Cardiac muscle cell (in vitro differentiated cells and primary cell): Measurements from ENCODE around the gene FBXO36. TPM values are rescaled to one million over a fixed set of nuclear protein-coding genes. Genes with fewer than 3 reads are reported as not detected.

Source experiments
- DNase-seq, 2 donors: peaks; one replicate each; pipeline versions ENCODE4 v3.0.0 to v3.0.0-alpha.2; 2010 to 2017; ENCODE audit warnings: low read depth in 1 of 2, low spot score in 1 of 2
- H3K27ac ChIP-seq: fragments of 200-600 bp; sonication (generic); 2 replicates; pipeline ENCODE4 v1.5.1; 2016
- H3K27me3 ChIP-seq: fragments of 200-600 bp; sonication (generic); 2 replicates; pipeline ENCODE4 v1.6.0; 2016; ENCODE audit warnings: control low read depth
- H3K36me3 ChIP-seq: fragments of 200-600 bp; sonication (generic); 2 replicates; pipeline ENCODE4 v1.5.1; 2016; ENCODE audit warnings: control low read depth
- H3K4me1 ChIP-seq: fragments of 200-600 bp; sonication (generic); 2 replicates; pipeline ENCODE4 v1.8.1; 2017; ENCODE audit warnings: low read depth, mild to moderate bottlenecking, mixed run types
- H3K4me3 ChIP-seq: fragments of 200-600 bp; sonication (generic); 2 replicates; pipeline ENCODE4 v1.5.1; 2016; ENCODE audit warnings: mild to moderate bottlenecking
- H3K9me3 ChIP-seq: fragments of 200-600 bp; sonication (generic); 2 replicates; pipeline ENCODE4 v1.5.1; 2017; ENCODE audit warnings: low read depth, mild to moderate bottlenecking, control low read depth
- polyA plus RNA-seq: library from polyadenylated mRNA; unstranded; fragments of >200 nt; fragmentation: Nextera tagmentation; extraction: Ambion mirVana; gene quantifications from 2 replicates; pipeline ENCODE4 v1.2.1, GENCODE V29; 2016
- total RNA-seq: library from RNA; depleted of rRNA; stranded (reverse); fragments of >200 nt; gene quantifications from 2 replicates; pipeline ENCODE4 v1.2.3, GENCODE V29; 2016
- TF ChIP-seq, protein P1 (sequence below): IDR thresholded peaks from 2 replicates; pipeline ENCODE4 v1.5.1; 2012; ENCODE audit warnings: low read depth, mild to moderate bottlenecking, low read length

FBXO36 gene
- total and polyA plus RNA-seq, 2 experiments from 2014 or later: 4.8 to 5.7 TPM

- Histone ChIP-seq H3K4me1 (peaks cover 4% of the 10 kb centered on the region), H3K36me3 (no peaks in the 10 kb centered on the region), H3K27me3 (no peaks in the 10 kb centered on the region), H3K4me3 (no peak overlapping the region), H3K9me3 (no peaks in the 10 kb centered on the region), H3K27ac (no peak overlapping the region)
- TF ChIP-seq, protein P1, sequence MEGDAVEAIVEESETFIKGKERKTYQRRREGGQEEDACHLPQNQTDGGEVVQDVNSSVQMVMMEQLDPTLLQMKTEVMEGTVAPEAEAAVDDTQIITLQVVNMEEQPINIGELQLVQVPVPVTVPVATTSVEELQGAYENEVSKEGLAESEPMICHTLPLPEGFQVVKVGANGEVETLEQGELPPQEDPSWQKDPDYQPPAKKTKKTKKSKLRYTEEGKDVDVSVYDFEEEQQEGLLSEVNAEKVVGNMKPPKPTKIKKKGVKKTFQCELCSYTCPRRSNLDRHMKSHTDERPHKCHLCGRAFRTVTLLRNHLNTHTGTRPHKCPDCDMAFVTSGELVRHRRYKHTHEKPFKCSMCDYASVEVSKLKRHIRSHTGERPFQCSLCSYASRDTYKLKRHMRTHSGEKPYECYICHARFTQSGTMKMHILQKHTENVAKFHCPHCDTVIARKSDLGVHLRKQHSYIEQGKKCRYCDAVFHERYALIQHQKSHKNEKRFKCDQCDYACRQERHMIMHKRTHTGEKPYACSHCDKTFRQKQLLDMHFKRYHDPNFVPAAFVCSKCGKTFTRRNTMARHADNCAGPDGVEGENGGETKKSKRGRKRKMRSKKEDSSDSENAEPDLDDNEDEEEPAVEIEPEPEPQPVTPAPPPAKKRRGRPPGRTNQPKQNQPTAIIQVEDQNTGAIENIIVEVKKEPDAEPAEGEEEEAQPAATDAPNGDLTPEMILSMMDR: no peak
- DNase-seq: no peak
These were observed 2.9 kb downstream of the FBXO36 start for GRCh38 chr2:229925201-229925600.

DNA sequence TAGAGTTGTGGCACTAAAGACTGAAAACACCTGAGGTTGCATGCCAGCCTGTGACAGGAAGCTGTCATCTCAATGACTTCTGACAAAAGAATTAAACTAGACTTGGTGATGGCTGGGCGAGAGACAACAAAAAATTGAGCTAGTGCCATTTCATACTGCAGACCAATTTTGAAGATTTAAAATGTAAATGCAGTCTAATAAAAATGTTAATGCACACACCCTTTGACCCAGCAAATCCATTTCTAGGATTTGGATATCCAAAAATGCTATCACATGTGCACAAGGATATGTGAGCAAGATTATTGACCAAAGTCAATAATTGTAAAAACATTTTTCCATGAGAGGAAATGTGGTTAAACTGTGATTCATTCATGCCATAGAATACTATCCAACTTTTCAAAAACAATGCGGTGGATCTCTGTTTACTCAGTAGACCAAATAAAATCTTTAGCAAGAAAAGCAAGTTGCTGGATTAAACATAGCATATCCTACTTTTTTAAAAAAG is 5.6 kb downstream of the FBXO36 start:
- TF ChIP-seq, protein P1: no peak
- DNase-seq: peak in 1 of 2 donors; percentile 13
- no peak overlapping the region for H3K27ac ChIP-seq
- H3K9me3 ChIP-seq: no peaks in the 10 kb centered on the region
- no peaks in the 10 kb centered on the region for H3K36me3 ChIP-seq
- H3K4me1 ChIP-seq: peaks cover 4% of the 10 kb centered on the region
- H3K27me3 ChIP-seq: no peaks in the 10 kb centered on the region
- no peak overlapping the region for H3K4me3 ChIP-seq

- H3K27ac ChIP-seq: no peak overlapping the region
- no peak overlapping the region for H3K4me3 ChIP-seq
- no peaks in the 10 kb centered on the region for H3K9me3 ChIP-seq
- no peak for DNase-seq
- no peaks in the 10 kb centered on the region for H3K36me3 ChIP-seq
- H3K4me1 ChIP-seq: no peaks in the 10 kb centered on the region
- H3K27me3 ChIP-seq: no peaks in the 10 kb centered on the region
- TF ChIP-seq, protein P1: no peak
These were observed 8.4 kb downstream of the FBXO36 start for GRCh38 chr2:229930656-229931055.

DNA sequence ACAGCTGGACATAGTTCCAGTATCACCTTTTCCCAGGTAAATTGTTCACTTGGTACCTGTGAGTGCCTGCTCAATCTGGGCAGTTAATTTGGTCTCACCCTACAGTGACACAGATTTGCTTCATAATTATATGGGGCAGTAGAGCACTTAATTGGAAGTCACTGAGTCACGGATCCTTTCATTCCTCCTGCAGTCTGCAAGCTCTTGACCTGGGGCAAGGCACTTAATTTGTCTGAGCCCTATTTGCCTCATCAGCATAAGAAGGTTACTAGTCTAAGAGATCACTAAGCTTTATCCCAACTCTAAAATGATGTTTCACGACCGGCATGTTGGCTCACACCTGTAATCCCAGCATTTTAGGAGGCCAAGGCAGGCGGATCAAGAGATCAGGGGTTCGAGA is 8.9 kb downstream of the FBXO36 start:
- no peak for DNase-seq
- Histone ChIP-seq H3K4me3 (no peak overlapping the region), H3K4me1 (no peaks in the 10 kb centered on the region), H3K27ac (no peak overlapping the region), H3K27me3 (no peaks in the 10 kb centered on the region), H3K36me3 (no peaks in the 10 kb centered on the region), H3K9me3 (no peaks in the 10 kb centered on the region)
- TF ChIP-seq, protein P1: no peak

DNA sequence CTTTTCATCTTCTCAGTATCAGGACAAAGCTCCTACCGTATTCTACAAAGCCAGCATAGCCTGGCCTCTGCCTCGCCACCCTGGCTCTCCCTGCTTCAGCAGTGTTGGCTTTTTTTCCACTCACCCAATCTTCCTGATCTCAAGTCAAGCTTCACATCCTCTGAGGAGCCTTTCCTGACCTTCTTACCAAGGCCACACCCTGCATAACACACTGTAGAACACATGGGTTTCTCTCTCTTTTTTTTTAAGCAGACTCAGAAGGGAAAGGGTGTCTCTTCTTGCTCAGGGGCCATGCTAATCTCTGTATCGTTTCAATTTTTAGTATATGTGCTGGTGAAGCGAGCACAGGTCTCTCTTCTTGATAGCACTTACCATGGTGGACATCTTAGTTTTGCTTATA is 15.2 kb downstream of the FBXO36 start:
- H3K4me1 ChIP-seq: no peaks in the 10 kb centered on the region
- no peaks in the 10 kb centered on the region for H3K36me3 ChIP-seq
- TF ChIP-seq, protein P1: no peak
- no peaks in the 10 kb centered on the region for H3K27me3 ChIP-seq
- no peak overlapping the region for H3K4me3 ChIP-seq
- no peak overlapping the region for H3K27ac ChIP-seq
- no peak for DNase-seq
- no peaks in the 10 kb centered on the region for H3K9me3 ChIP-seq

GRCh38 chr2:229942671-229943070 is 20.4 kb downstream of the FBXO36 start:
- H3K9me3 ChIP-seq: no peaks in the 10 kb centered on the region
- H3K4me1 ChIP-seq: no peaks in the 10 kb centered on the region
- no peaks in the 10 kb centered on the region for H3K36me3 ChIP-seq
- TF ChIP-seq, protein P1: no peak
- no peaks in the 10 kb centered on the region for H3K27me3 ChIP-seq
- H3K4me3 ChIP-seq: no peak overlapping the region
- no peak for DNase-seq
- H3K27ac ChIP-seq: no peak overlapping the region
